ENCODE data around the gene WLS.
"Not testable (repeated sequence)": the region's sequence is repeated elsewhere in the genome, so short reads cannot be mapped to it uniquely, and the experiment has no call there.

The WLS gene

DNA sequence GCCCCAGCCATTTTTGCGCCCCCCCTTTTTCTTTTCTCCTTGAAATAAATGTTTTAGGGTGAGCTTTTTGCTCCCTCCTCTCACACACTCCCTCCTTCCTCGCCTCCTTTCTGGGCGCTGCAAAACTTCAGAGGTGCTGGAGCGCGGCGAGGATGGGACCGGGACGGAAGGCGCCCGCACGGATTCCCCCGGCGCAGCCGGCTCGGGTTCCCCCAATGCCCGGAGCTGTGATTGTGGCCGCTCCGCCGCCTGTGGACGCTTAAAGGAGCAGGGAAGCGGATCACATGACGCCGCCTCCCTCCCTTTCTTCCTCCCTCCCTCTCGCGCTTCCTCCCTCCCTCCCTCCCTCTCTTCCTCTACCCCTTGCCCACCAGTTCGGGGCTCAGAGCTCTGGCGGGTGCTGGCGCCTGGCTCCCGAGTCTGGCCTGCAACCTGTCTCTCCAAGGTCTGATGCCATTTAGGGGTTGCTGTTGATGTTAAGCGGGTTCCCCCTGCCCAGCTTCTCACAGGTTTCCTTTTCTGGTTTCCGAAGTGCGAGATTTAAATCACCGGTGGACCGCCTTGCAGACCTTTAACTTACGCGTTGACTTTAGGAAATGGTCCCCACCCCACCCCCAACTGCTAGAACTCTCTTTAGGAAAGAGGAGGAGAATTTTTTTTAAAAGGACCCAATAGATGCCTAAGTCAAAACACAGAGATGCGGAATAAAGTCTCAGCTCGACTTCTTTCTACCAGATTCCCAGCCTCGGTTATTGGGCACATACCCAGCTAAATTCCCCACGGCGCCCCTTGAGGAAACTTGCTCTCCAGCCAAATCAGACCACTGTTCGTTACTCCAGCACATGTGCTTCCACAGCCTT, at the start of gene WLS:
WLS (minus strand) TSS at position 235 of the 860 bp plus-strand sequence; CDS start at position 11, 224 bp downstream.
- no peak for ATAC-seq
- no peak within 1 kb of the TSS for H3K27ac Mint-ChIP-seq
- H3K4me3 Mint-ChIP-seq: no peak within 1 kb of the TSS
- no peaks in the 10 kb centered on the region for H3K4me1 Mint-ChIP-seq
- no peak for DNase-seq (ENCODE audit: low spot score in 2 of 2)
- no peaks in the 10 kb centered on the region for H3K36me3 Mint-ChIP-seq
- H3K9me3 Mint-ChIP-seq: peaks cover 3% of the 10 kb centered on the region

DNA sequence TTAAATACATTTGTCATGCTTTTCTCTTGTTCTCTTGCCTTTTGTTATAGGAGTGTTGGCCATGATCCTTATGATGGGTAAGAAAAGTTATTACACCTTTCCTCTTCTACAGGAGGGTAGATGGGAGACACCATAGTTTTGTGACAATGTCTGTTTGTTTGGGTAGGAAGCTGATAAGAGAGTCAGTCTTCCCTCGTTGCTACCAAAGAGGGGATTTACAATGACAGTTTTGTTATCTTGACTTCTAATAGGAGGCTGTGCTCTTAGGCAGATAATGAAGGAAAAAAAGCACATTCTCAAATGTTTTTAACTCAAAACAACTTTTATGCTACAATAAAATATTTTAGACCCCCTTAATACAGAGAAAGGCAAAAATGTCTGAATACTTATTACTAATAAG, 48.0 kb upstream of the WLS start:
- no peak for ATAC-seq
- Mint-ChIP-seq H3K4me1 (no peaks in the 10 kb centered on the region), H3K36me3 (no peaks in the 10 kb centered on the region), H3K9me3 (peaks cover 3% of the 10 kb centered on the region), H3K4me3 (no peak overlapping the region), H3K27ac (no peak overlapping the region)
- no peak for DNase-seq (ENCODE audit: low spot score in 2 of 2)

DNA sequence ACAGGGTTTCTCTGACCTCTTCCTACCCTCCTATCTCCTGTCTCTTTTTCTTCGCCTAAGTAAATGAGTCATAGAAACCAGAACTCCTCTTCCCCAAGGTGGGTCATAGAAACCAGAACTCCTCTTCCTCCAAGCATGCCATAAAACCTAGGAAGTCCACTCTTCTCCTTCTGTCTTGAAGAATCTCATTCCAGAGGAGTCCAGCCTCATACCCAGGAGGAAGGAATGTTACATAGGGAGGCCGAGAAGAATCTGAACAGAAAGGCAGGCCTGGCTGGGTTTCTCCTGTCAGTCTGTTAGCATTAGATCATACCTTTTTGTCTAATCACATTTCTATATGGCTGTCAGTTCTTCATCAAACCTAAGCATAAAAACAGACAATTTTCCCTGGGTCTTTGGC, 47.5 kb upstream of the WLS start:
- peaks cover under 1% of the 10 kb centered on the region for H3K9me3 Mint-ChIP-seq
- H3K4me3 Mint-ChIP-seq: no peak overlapping the region
- DNase-seq (ENCODE audit: low spot score in 2 of 2): no peak
- ATAC-seq: no peak
- no peaks in the 10 kb centered on the region for H3K4me1 Mint-ChIP-seq
- no peaks in the 10 kb centered on the region for H3K36me3 Mint-ChIP-seq
- H3K27ac Mint-ChIP-seq: no peak overlapping the region

DNA sequence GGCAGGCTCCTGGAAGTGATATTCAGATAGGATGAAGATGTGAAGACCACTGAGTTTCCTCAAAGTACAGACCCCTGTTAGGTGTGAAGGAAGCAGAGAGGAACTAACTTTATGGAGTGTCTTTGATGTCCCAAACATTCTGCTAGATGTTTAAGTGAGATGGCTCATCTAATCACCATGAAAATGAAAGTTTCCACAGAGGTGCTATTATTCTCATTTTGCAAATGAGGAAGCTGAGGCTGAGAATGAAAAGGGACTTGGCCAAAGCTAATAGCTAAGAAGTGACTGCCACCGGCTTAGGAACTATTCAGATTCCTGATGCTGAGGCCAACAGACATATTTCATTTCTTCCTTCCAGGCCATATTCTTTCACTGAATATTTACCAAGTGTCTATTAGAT, 45.9 kb upstream of the WLS start:
- no peaks in the 10 kb centered on the region for H3K4me1 Mint-ChIP-seq
- H3K9me3 Mint-ChIP-seq: no peaks in the 10 kb centered on the region
- H3K36me3 Mint-ChIP-seq: no peaks in the 10 kb centered on the region
- no peak overlapping the region for H3K4me3 Mint-ChIP-seq
- H3K27ac Mint-ChIP-seq: no peak overlapping the region
- ATAC-seq (no peak), DNase-seq (ENCODE audit: low spot score in 2 of 2) (no peak)

DNA sequence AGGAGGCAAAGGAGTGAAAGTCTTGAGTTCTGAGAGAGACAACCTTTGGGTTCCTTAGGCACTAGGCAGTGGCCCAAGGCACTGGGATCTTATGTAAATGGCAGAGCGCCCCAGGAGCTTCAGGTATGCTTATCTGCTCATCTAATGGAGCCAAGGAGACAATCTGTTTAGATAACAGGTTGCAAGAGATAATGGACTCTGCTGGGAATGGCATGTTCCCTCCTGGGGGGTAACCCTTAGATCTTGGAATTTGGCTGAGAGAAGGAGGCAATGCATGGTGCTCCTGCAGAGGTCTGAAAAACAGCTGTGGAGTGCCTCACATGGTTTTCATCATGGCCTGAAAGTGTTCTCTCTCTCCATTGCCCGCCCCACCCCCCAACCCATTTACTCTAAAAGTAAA, 44.1 kb upstream of the WLS start:
- Mint-ChIP-seq H3K9me3 (no peaks in the 10 kb centered on the region), H3K36me3 (no peaks in the 10 kb centered on the region)

DNA sequence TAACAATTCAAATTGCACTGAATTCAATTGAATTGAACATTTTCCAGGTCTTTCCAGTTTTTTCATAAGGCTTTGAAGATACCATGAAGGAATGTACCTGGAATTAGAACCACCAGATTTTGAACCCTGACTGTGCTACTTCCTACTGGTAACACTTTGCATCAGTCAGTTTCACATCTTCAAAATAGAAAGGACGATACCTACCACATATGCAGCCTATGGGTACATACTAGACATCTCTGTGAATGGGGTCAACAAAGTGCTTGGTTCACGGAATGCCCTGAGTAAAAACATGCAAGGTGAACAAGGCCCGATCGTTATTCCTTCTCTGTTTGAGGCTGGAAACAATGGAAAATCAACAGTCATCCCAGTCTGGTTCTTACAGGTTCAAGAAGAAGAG, 41.2 kb upstream of the WLS start:
- no peak overlapping the region for H3K4me3 Mint-ChIP-seq
- H3K27ac Mint-ChIP-seq: no peak overlapping the region
- ATAC-seq (no peak), DNase-seq (ENCODE audit: low spot score in 2 of 2) (no peak)
- no peaks in the 10 kb centered on the region for H3K36me3 Mint-ChIP-seq
- H3K9me3 Mint-ChIP-seq: no peaks in the 10 kb centered on the region
- no peaks in the 10 kb centered on the region for H3K4me1 Mint-ChIP-seq

More for the DNA sequence above, 44.1 kb upstream of the WLS start:
- no peaks in the 10 kb centered on the region for H3K4me1 Mint-ChIP-seq
- no peak overlapping the region for H3K27ac Mint-ChIP-seq
- no peak overlapping the region for H3K4me3 Mint-ChIP-seq
- ATAC-seq (no peak), DNase-seq (ENCODE audit: low spot score in 2 of 2) (no peak)

DNA sequence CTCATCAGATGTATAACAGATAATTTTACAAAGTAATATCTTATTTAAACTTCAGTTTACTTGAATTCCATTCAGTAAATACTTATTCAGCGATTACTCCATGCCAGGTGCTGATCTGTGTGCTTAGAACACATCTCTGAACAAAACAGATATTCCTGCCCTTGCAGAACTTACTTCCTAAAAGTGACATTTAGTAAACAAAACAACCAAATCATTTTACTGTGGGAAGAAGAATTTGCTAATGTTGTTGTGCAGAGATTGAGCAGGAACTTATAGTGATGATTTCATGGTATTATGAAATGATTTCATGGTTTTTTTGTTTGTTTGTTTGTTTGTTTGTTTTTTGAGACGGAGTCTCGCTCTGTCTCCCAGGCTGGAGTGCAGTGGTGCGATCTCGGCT, 39.3 kb upstream of the WLS start:
- H3K4me1 Mint-ChIP-seq: no peaks in the 10 kb centered on the region
- H3K36me3 Mint-ChIP-seq: no peaks in the 10 kb centered on the region
- H3K4me3 Mint-ChIP-seq: no peak overlapping the region
- no peaks in the 10 kb centered on the region for H3K9me3 Mint-ChIP-seq
- ATAC-seq (no peak), DNase-seq (ENCODE audit: low spot score in 2 of 2) (no peak)
- H3K27ac Mint-ChIP-seq: no peak overlapping the region

DNA sequence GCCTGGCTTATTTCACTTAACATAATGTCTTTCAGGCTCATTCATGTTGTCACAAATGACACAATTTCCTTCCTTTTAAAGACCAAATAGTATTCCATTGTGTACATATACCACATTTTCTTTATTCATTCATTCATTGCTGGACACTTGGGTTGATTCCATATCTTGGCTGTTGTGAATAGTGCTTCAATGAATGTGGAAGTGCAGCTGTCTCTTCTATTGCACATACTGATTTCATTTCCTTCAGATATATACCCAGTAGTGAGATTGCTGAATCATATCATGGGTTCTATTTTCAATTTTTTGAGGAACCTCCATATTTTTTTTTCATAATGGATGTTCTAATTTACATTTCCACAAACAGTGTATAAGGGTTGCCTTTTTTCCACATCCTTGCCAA, 38.6 kb upstream of the WLS start:
- Mint-ChIP-seq H3K4me1 (no peaks in the 10 kb centered on the region), H3K4me3 (no peak overlapping the region), H3K36me3 (no peaks in the 10 kb centered on the region), H3K9me3 (no peaks in the 10 kb centered on the region), H3K27ac (no peak overlapping the region)
- no peak for ATAC-seq
- no peak for DNase-seq (ENCODE audit: low spot score in 2 of 2)

DNA sequence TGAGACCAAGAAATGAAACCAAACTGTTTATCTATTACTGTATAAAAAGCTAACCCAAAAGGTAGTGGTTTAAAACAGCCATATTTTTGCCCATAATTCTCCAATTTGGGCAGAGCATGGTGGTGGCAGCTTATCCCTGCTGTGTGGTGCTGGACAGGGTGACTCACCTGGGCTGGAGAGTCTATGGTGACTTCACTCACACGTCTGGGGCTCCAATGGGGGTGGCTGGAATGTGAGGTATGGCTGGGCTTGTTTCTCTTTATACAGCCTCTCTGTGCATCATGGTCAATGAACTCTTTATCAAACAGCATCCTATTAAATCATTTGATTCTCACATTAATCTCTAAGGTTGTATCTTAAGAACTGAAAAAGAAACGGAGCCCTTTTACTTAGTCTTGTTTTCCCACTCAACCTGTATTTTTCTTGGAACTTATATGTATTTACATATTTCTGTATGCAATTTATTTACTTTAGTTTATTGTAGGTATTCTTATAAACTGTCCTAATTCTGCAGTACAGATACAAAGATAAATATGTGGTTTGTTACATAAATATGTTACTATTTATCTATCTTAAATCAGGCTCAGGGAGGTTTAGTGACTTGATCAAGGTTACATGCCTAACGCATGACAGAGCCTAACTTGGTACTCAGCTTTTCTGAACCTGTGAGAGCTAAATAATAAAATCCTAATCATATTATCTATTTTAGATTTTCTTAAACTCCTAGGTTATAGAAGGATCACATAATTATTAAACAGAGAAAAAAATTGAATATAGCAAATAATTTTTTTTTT, 37.5 kb upstream of the WLS start:
- Mint-ChIP-seq H3K4me3 (no peak overlapping the region), H3K9me3 (no peaks in the 10 kb centered on the region), H3K36me3 (no peaks in the 10 kb centered on the region), H3K4me1 (no peaks in the 10 kb centered on the region), H3K27ac (no peak overlapping the region)
- DNase-seq (ENCODE audit: low spot score in 2 of 2) (no peak), ATAC-seq (no peak)

DNA sequence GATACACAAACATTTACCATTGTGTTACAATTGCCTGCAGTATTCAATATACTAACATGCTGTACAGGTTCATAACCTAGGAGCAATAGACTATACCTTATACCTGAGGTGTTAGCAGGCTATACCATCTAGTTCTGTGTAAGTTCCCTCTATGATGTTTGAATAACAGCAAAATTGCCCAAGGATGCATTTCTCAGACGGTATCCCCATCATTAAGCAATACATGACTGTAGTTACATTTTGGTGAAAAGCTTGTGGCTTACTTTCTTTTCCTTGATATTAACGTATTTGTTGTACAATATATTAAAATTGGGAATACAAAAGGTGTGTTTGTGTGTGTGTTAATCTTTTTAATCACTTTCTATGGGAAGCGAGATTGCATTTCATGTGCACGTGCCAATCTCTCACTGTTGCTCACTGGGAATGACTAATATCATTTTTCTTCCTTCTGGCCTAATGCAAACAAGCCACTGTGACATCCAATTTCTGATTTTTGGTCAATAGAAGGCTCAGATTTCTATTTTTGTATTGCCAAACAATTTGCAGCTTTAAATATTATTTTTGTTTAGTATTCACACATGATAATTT, 36.7 kb upstream of the WLS start:
- Mint-ChIP-seq H3K4me3 (no peak overlapping the region), H3K27ac (no peak overlapping the region), H3K4me1 (no peaks in the 10 kb centered on the region), H3K36me3 (no peaks in the 10 kb centered on the region), H3K9me3 (no peaks in the 10 kb centered on the region)
- DNase-seq (ENCODE audit: low spot score in 2 of 2): no peak
- no peak for ATAC-seq

DNA sequence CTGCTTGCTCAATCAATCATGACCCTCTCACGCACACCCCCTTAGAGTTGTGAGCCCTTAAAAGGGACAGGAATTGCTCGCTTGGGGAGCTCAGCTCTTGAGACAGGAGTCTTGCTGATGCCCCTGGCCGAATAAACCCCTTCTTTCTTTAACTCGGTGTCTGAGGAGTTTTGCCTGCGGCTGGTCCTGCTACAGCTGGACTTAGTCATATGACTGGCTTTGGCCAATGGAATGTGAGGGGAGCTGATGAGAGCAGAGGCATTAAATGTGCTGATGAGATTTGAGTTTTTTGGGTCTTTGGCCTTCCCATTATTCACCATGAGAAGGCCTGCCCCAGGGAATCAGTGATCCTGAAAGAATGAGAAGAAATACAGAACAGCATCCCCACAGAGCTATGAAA, 24.5 kb upstream of the WLS start:
- not testable (repeated sequence) for H3K4me3 Mint-ChIP-seq; H3K27ac Mint-ChIP-seq; DNase-seq (ENCODE audit: low spot score in 2 of 2); H3K9me3 Mint-ChIP-seq; H3K36me3 Mint-ChIP-seq; ATAC-seq; H3K4me1 Mint-ChIP-seq

DNA sequence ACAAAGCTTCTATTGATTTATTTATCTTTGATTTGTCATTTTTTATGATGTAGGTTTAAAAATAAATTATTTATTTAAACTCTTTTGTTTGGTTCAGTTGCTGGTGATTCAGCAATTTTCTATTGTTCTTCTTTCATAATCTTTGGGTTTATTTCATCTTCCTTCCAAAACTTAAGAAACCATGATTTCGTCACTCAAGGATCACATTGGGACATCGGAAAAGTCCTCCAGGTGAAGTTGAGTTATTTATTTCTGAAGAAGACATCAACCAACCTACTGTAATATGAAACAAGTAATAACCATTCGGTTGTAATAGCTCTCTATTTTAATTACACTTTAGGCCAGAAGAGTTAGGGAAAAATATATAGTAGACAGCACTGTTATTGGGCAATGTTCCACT, 23.0 kb upstream of the WLS start:
- Mint-ChIP-seq H3K9me3 (peaks cover 6% of the 10 kb centered on the region), H3K27ac (no peak overlapping the region), H3K36me3 (no peaks in the 10 kb centered on the region), H3K4me1 (no peaks in the 10 kb centered on the region), H3K4me3 (no peak overlapping the region)
- ATAC-seq: no peak
- no peak for DNase-seq (ENCODE audit: low spot score in 2 of 2)

DNA sequence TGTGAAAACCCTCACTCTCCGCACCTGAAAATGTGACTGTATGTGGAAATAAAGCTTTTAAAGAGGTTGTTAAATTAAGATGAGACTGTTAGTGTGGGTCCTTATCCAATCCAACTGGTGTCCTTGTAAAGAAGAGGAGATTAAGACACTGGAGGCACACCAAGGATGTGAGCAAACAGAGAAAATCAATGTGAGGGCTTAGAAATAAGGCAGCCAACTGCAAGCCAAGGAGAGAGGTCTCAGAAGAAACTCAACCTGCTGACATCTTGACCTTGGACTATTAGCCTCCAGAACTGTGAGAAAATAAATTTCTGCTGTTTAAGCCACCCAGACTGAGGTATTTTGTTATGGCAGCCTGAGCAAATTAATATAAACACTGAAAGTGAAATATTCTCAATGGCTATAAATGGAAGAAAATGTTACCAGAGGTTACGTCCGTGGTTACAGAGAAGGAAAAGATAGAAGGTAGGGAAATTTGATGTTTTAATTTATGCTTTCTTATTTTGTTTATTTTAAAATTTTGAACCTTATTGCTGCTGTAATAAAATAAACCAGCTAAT, 22.4 kb upstream of the WLS start:
- Mint-ChIP-seq H3K4me3 (no peak overlapping the region), H3K9me3 (peaks cover 10% of the 10 kb centered on the region), H3K27ac (no peak overlapping the region), H3K36me3 (no peaks in the 10 kb centered on the region), H3K4me1 (no peaks in the 10 kb centered on the region)
- ATAC-seq (no peak), DNase-seq (ENCODE audit: low spot score in 2 of 2) (no peak)

DNA sequence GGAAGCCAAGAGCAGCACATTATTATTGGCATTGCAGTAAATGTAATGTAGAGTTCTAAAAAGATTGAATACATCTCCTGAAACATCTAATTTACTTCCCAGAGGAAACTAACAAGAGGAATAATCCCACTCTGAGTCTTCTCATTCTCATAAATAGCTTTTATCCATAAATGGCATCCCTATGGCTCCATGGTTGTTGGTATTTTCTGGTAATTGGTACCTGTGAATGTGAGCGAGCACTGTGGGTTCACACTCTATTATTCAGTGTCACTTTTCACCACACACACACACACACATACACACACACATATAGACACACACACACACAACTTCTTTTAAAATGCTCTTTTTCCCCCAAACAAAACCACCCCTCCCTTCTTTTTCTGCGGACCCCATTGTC, 4.7 kb upstream of the WLS start:
- DNase-seq (ENCODE audit: low spot score in 2 of 2) (no peak), ATAC-seq (no peak)
- no peak overlapping the region for H3K27ac Mint-ChIP-seq
- no peak overlapping the region for H3K4me3 Mint-ChIP-seq
- H3K4me1 Mint-ChIP-seq: no peaks in the 10 kb centered on the region
- H3K9me3 Mint-ChIP-seq: peaks cover 6% of the 10 kb centered on the region
- no peaks in the 10 kb centered on the region for H3K36me3 Mint-ChIP-seq

DNA sequence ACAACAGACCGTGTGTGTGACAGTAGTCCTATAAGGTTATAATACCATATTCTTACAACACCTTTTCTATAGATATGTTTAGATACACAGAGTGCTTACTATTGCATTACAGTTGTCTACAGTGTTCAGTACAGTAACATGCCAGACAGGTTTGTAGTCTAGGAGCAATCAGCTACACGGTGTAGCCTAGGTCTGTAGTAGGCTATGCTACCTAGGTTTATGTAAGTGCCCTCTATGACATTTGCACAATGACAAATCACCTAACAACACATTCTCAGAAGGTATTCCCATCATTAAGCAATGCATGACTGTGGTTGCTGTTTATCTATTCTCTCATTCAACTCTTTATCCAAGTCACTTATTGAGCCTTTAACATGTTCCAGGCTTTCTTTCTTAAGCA, 1.8 kb upstream of the WLS start:
- Mint-ChIP-seq H3K36me3 (no peaks in the 10 kb centered on the region), H3K4me1 (no peaks in the 10 kb centered on the region), H3K9me3 (peaks cover 3% of the 10 kb centered on the region), H3K4me3 (no peak overlapping the region), H3K27ac (no peak overlapping the region)
- no peak for ATAC-seq
- no peak for DNase-seq (ENCODE audit: low spot score in 2 of 2)
